Activated B cell treated with CpG ODN at 0.5 μM for 24 hours (primary cell): ENCODE measurements around the gene ACADL. TPM values are rescaled to one million over a fixed set of nuclear protein-coding genes. Genes with fewer than 3 reads are reported as not detected.

Experiments
- ATAC-seq: fragments of 200-7000 bp; cut with Tn5 transposase; one replicate; pipeline ENCODE4 v1.10.0; 2021; ENCODE audit warnings: low read depth, mild to moderate bottlenecking, moderate library complexity
- CTCF ChIA-PET: fragments of 350-600 bp; sonication (Branson Sonifier 250); formaldehyde crosslinking; loops from one replicate; lab custom pipeline; 2021; ENCODE audit warnings: antibody characterized with exemption; lab: Charles Lee
- POLR2A ChIA-PET: fragments of 350-600 bp; sonication (Branson Sonifier 250); formaldehyde crosslinking; loops from one replicate; lab custom pipeline; 2021; ENCODE audit warnings: antibody characterized with exemption; lab: Charles Lee
- DNase-seq: peaks from one replicate; pipeline ENCODE4 v3.0.0; 2022
- H3K27ac Mint-ChIP-seq: one replicate; pipeline ENCODE4 v1.8.0; 2020; ENCODE audit warnings: mixed read lengths
- H3K27me3 Mint-ChIP-seq: one replicate; pipeline ENCODE4 v1.8.0; 2021; ENCODE audit warnings: mixed read lengths
- H3K36me3 Mint-ChIP-seq: one replicate; pipeline ENCODE4 v1.8.0; 2021; ENCODE audit warnings: low read depth, mixed read lengths
- H3K4me1 Mint-ChIP-seq: one replicate; pipeline ENCODE4 v1.8.0; 2021; ENCODE audit warnings: mixed read lengths
- H3K4me3 Mint-ChIP-seq: one replicate; pipeline ENCODE4 v1.8.0; 2020; ENCODE audit warnings: mild to moderate bottlenecking, mixed read lengths
- H3K9me3 Mint-ChIP-seq: one replicate; pipeline ENCODE4 v1.8.0; 2020; ENCODE audit warnings: mixed read lengths
- intact Hi-C: fragments of 100-400 bp; cut with micrococcal nuclease; formaldehyde crosslinking; loops from one replicate; pipeline ENCODE4 v1.15.1; 2024
- total RNA-seq: library from RNA; stranded (reverse); gene quantifications from 2 replicates; pipeline ENCODE4 v1.2.3, GENCODE V29; 2022
- TF ChIP-seq, protein P1 (sequence below): fragments of 200-600 bp; IDR thresholded peaks from one replicate; pipeline ENCODE4 v1.8.0; 2022; ENCODE audit warnings: antibody characterized with exemption, mild to moderate bottlenecking

ACADL gene
- total RNA-seq, 1 donor from 2014 or later: not detected

- Mint-ChIP-seq H3K4me1 (no peaks in the 10 kb centered on the region), H3K27ac (no peak overlapping the region), H3K9me3 (no peaks in the 10 kb centered on the region), H3K36me3 (no peaks in the 10 kb centered on the region), H3K4me3 (no peak overlapping the region), H3K27me3 (peaks cover 8% of the 10 kb centered on the region)
- DNase-seq (no peak), ATAC-seq (no peak)
- CTCF ChIA-PET: interaction anchor here (0.7 to 2.5 kb wide), 10 partner anchors 20 to 864 kb away, joined by 3 to 17 read pairs (median 6); no protein-coding TSS in a partner anchor
- POLR2A ChIA-PET: no interaction called here
- TF ChIP-seq, protein P1, sequence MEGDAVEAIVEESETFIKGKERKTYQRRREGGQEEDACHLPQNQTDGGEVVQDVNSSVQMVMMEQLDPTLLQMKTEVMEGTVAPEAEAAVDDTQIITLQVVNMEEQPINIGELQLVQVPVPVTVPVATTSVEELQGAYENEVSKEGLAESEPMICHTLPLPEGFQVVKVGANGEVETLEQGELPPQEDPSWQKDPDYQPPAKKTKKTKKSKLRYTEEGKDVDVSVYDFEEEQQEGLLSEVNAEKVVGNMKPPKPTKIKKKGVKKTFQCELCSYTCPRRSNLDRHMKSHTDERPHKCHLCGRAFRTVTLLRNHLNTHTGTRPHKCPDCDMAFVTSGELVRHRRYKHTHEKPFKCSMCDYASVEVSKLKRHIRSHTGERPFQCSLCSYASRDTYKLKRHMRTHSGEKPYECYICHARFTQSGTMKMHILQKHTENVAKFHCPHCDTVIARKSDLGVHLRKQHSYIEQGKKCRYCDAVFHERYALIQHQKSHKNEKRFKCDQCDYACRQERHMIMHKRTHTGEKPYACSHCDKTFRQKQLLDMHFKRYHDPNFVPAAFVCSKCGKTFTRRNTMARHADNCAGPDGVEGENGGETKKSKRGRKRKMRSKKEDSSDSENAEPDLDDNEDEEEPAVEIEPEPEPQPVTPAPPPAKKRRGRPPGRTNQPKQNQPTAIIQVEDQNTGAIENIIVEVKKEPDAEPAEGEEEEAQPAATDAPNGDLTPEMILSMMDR: no peak
- intact Hi-C loops: loop anchor here (10.0 kb wide), 2 partner anchors 624 to 1734 kb away; no protein-coding TSS in a partner anchor
These were observed 26.9 kb downstream of the ACADL start for GRCh38 chr2:210198326-210198725.

DNA sequence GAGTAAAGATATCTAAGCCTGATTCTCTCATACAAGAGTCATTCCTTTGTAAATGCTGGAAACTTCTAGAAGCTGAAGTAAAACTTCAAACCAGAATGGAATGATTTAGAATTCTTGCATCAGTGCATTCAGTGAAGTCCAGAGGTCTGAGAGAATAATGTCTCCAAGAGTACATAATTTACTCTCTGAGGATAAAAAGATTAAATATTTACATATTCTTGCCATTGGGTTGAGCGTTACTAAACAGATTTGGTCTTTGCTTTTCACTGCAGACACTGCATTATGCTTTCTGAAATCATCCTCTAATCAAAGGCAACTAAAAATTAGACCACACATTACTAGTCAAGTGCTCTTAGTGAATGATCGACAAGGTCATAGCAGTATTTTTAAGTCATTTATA lies 27.5 kb downstream of the ACADL start:
- ChIA-PET CTCF (interaction anchor here (0.9 to 2.5 kb wide), 2 partner anchors 219 to 230 kb away, joined by 3 to 6 read pairs; no protein-coding TSS in a partner anchor), POLR2A (no interaction called here)
- no peak overlapping the region for H3K27ac Mint-ChIP-seq
- no peaks in the 10 kb centered on the region for H3K9me3 Mint-ChIP-seq
- TF ChIP-seq, protein P1: no peak
- intact Hi-C loops: loop anchor here (10.0 kb wide), 2 partner anchors 623 to 1733 kb away; no protein-coding TSS in a partner anchor
- DNase-seq (no peak), ATAC-seq (no peak)
- no peaks in the 10 kb centered on the region for H3K36me3 Mint-ChIP-seq
- H3K4me3 Mint-ChIP-seq: no peak overlapping the region
- H3K4me1 Mint-ChIP-seq: no peaks in the 10 kb centered on the region
- H3K27me3 Mint-ChIP-seq: peaks cover 4% of the 10 kb centered on the region

GRCh38 chr2:210195101-210195852 lies 30.0 kb downstream of the ACADL start:
- intact Hi-C loops: loop anchor here (1.0 to 10.0 kb wide), 7 partner anchors 24 to 1730 kb away; partner anchors contain the start of gene KANSL1L
- Mint-ChIP-seq H3K9me3 (no peaks in the 10 kb centered on the region), H3K27ac (no peak overlapping the region), H3K36me3 (no peaks in the 10 kb centered on the region), H3K4me3 (no peak overlapping the region), H3K4me1 (no peaks in the 10 kb centered on the region), H3K27me3 (peaks cover 2% of the 10 kb centered on the region)
- POLR2A ChIA-PET: no interaction called here
- ATAC-seq (no peak), DNase-seq (no peak)
- CTCF ChIA-PET: interaction anchor here (0.7 to 3.0 kb wide), 7 partner anchors 11 to 861 kb away, joined by 3 to 40 read pairs (median 4); no protein-coding TSS in a partner anchor
- TF ChIP-seq, protein P1: no peak

- ATAC-seq (no peak), DNase-seq (no peak)
- H3K4me1 Mint-ChIP-seq: no peaks in the 10 kb centered on the region
- CTCF ChIA-PET: no interaction called here
- intact Hi-C loops: loop anchor here (10.0 kb wide), 2 partner anchors 616 to 1726 kb away; no protein-coding TSS in a partner anchor
- peaks cover 5% of the 10 kb centered on the region for H3K27me3 Mint-ChIP-seq
- H3K27ac Mint-ChIP-seq: no peak overlapping the region
- POLR2A ChIA-PET: no interaction called here
- peaks cover 12% of the 10 kb centered on the region for H3K9me3 Mint-ChIP-seq
- TF ChIP-seq, protein P1: no peak
- H3K4me3 Mint-ChIP-seq: no peak overlapping the region
- H3K36me3 Mint-ChIP-seq: peaks cover 4% of the 10 kb centered on the region
These were observed 34.9 kb downstream of the ACADL start for GRCh38 chr2:210190345-210190744.
